IPS-NIHi7 (cell line): ENCODE measurements around the gene PCDHA5.
A peak's percentile ranks its signal among the peaks of the same experiment; 100 is the strongest.

Source experiments
- DNase-seq: peaks from one replicate; pipeline ENCODE4 v3.0.0; 2012; ENCODE audit warnings: mixed read lengths; ENCODE audit errors: extremely low spot score

The PCDHA5 gene

GRCh38 chr5:140862441-140863295 is 41.3 kb downstream of the PCDHA5 start:
- no peak for DNase-seq

DNA sequence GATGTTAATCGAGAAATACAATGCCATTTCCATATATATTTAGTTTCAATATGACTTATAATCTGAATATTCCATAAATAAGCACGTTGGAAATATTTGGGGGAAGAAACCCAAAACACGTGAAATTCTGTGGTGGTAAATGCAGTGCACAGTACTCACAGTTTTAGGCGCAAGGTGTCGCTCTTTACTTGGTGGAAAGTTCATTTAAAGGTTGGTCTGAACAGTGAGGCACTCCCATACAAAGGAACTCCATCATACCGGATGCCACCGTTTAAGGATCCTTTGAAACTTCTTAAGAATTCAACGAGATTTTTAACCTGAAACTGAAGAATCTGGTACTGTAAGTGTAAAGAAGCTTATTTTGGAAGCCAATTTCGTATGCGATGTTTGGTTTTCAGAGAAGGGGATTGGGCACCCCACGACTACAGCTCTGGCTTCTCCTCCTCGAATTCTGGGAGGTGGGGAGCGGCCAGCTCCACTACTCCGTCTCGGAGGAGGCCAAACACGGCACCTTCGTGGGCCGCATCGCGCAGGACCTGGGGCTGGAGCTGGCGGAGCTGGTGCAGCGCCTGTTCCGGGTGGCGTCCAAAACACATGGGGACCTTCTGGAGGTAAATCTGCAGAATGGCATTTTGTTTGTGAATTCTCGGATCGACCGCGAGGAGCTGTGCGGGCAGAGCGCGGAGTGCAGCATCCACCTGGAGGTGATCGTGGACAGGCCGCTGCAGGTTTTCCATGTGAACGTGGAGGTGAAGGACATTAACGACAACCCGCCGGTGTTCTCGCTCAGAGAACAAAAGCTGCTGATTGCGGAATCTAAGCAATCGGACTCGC is 47.5 kb downstream of the PCDHA5 start, which contains the start of gene PCDHA11:
Gene PCDHA11 (plus strand): TSS at position 237 of the 834 bp plus-strand sequence. CDS start 147 bp downstream, at position 384.
- peak; percentile 58 for DNase-seq

DNA sequence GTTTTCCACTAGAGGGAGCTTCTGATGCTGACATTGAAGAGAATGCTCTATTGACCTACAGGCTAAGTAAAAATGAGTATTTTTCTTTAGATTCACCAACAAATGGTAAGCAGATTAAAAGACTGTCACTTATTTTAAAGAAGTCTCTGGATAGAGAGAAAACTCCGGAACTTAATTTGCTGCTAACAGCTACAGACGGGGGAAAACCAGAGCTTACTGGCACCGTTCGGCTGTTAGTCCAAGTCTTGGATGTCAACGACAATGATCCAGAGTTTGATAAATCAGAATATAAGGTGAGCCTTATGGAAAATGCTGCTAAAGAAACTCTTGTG is 48.1 kb downstream of the PCDHA5 start:
- DNase-seq = no peak

- no peak for DNase-seq
These were observed 49.1 kb downstream of the PCDHA5 start for GRCh38 chr5:140870221-140871201.
